Astrocyte of the spinal cord (primary cell): Measurements from ENCODE around the gene SFMBT1.

Source experiments
- DNase-seq: peaks from one replicate; pipeline ENCODE4 v3.0.0; 2011; ENCODE audit warnings: low read depth, low spot score
- H3K4me3 ChIP-seq: 2 replicates; pipeline ENCODE4 v1.5.1; 2011; ENCODE audit warnings: low read depth, mild to moderate bottlenecking, low read length, moderate library complexity
- CTCF ChIP-seq: IDR thresholded peaks from 2 replicates; pipeline ENCODE4 v1.5.1; 2012; ENCODE audit warnings: low read depth, mild to moderate bottlenecking, low read length, inconsistent platforms
- in situ Hi-C: cut with HindIII; loops from 2 replicates; pipeline ENCODE4 v1.10.0; 2017; ENCODE audit warnings: low sequenced_read_pairs

SFMBT1 gene

GRCh38 chr3:52857864-52858263, 188.0 kb downstream of the SFMBT1 start:
- in situ Hi-C loops: no loop called here

GRCh38 chr3:52857133-52857532, 188.7 kb downstream of the SFMBT1 start:
- no peak overlapping the region for H3K4me3 ChIP-seq
- in situ Hi-C loops: no loop called here
- no peak for TF ChIP-seq CTCF
- DNase-seq: no peak

More at GRCh38 chr3:52857864-52858263, 188.0 kb downstream of the SFMBT1 start:
- no peak for DNase-seq
- H3K4me3 ChIP-seq: no peak overlapping the region
- TF ChIP-seq CTCF: no peak

- in situ Hi-C loops: no loop called here
- no peak overlapping the region for H3K4me3 ChIP-seq
- TF ChIP-seq CTCF: no peak
- DNase-seq: no peak
Observed at GRCh38 chr3:52856666-52857065, 189.2 kb downstream of the SFMBT1 start.

GRCh38 chr3:52854013-52854412, 191.9 kb downstream of the SFMBT1 start:
- TF ChIP-seq CTCF: no peak
- no peak overlapping the region for H3K4me3 ChIP-seq
- no peak for DNase-seq
- in situ Hi-C loops: no loop called here
